NCI-H1930 (cell line): Measurements from ENCODE around the gene CHRND.

Experiments
- DNase-seq, 2 experiments: peaks; one replicate each; lab custom pipeline; 2025; lab: John Stamatoyannopoulos, UW

Gene CHRND

GRCh38 chr2:232573771-232574435 is 47.9 kb downstream of the CHRND start:
- no peak for DNase-seq

GRCh38 chr2:232574674-232575403 is 48.9 kb downstream of the CHRND start:
- DNase-seq, result no peak

- no peak for DNase-seq
Observed at GRCh38 chr2:232575404-232575746, 49.4 kb downstream of the CHRND start.

GRCh38 chr2:232576995-232577394 is 51.0 kb downstream of the CHRND start:
- no peak for DNase-seq

GRCh38 chr2:232577841-232578240 is 51.9 kb downstream of the CHRND start:
- no peak for DNase-seq

GRCh38 chr2:232578626-232579025 is 52.7 kb downstream of the CHRND start:
- no peak for DNase-seq

- DNase-seq, result no peak
Observed at GRCh38 chr2:232580648-232580981, 54.7 kb downstream of the CHRND start.

- DNase-seq, result no peak
Observed at GRCh38 chr2:232581725-232582124, 55.8 kb downstream of the CHRND start.

GRCh38 chr2:232584238-232584637 is 58.3 kb downstream of the CHRND start:
- no peak for DNase-seq
